Measurements from ENCODE around the gene HES5. TPM values are rescaled to one million over a fixed set of nuclear protein-coding genes. Genes with fewer than 3 reads are reported as not detected.

The HES5 gene
- total RNA-seq, 1 donor from 2014 or later = 21.2 TPM

DNA sequence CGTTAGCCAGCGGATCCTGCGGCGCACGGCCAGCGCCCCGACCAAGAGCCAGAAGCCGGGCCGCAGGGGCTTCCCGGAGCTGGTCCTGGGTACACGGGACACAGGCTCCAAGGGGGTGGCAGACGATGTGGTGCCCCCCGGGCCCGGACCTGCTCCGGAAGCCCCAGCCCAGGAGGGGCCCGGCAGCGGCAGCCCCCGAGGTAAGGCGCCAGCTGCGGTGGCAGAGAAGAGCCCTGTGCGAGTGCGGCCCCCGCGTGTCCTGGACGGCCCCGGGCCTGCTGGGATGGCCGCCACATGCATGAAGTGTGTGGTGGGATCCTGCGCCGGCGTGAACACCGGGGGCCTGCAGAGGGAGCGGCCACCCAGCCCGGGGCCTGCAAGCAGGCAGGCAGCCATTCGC is 27.9 kb downstream of the HES5 start:
- peaks cover 2% of the 10 kb centered on the region for H3K9me3 Mint-ChIP-seq (ENCODE audit: unreplicated experiment)

DNA sequence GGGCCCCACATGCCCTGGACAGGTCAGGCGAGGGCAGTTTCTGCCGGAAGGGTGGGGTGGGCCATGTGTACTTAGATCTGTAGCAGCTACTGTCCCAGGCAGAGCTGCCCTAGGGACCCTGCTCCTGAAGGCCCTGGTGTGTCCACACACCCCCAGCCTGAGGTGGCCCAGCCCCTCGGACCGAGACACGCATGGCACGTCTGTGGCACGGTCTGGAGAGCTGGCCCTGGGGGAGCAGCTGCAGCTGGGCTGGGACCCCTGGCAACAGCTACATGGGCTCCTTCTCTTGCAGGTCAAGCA is 28.3 kb downstream of the HES5 start:
- no peak overlapping the region for H3K4me3 Mint-ChIP-seq (ENCODE audit: unreplicated experiment)
- no peaks in the 10 kb centered on the region for H3K4me1 Mint-ChIP-seq (ENCODE audit: low read depth, unreplicated experiment)

More for the DNA sequence above, 27.9 kb downstream of the HES5 start:
- DNase-seq = no peak
- H3K27me3 Mint-ChIP-seq (ENCODE audit: unreplicated experiment) = peaks cover 1% of the 10 kb centered on the region
- TF ChIP-seq, protein P1, sequence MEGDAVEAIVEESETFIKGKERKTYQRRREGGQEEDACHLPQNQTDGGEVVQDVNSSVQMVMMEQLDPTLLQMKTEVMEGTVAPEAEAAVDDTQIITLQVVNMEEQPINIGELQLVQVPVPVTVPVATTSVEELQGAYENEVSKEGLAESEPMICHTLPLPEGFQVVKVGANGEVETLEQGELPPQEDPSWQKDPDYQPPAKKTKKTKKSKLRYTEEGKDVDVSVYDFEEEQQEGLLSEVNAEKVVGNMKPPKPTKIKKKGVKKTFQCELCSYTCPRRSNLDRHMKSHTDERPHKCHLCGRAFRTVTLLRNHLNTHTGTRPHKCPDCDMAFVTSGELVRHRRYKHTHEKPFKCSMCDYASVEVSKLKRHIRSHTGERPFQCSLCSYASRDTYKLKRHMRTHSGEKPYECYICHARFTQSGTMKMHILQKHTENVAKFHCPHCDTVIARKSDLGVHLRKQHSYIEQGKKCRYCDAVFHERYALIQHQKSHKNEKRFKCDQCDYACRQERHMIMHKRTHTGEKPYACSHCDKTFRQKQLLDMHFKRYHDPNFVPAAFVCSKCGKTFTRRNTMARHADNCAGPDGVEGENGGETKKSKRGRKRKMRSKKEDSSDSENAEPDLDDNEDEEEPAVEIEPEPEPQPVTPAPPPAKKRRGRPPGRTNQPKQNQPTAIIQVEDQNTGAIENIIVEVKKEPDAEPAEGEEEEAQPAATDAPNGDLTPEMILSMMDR (IDR thresholded peaks at IDR 0.05; ENCODE audit: partially characterized antibody, unreplicated experiment) = no peak
- no peak overlapping the region for H3K27ac Mint-ChIP-seq (ENCODE audit: unreplicated experiment)
- H3K4me1 Mint-ChIP-seq (ENCODE audit: low read depth, unreplicated experiment) = no peaks in the 10 kb centered on the region
- H3K4me3 Mint-ChIP-seq (ENCODE audit: unreplicated experiment) = no peak overlapping the region
- H3K36me3 Mint-ChIP-seq (ENCODE audit: unreplicated experiment) = no peaks in the 10 kb centered on the region

DNA sequence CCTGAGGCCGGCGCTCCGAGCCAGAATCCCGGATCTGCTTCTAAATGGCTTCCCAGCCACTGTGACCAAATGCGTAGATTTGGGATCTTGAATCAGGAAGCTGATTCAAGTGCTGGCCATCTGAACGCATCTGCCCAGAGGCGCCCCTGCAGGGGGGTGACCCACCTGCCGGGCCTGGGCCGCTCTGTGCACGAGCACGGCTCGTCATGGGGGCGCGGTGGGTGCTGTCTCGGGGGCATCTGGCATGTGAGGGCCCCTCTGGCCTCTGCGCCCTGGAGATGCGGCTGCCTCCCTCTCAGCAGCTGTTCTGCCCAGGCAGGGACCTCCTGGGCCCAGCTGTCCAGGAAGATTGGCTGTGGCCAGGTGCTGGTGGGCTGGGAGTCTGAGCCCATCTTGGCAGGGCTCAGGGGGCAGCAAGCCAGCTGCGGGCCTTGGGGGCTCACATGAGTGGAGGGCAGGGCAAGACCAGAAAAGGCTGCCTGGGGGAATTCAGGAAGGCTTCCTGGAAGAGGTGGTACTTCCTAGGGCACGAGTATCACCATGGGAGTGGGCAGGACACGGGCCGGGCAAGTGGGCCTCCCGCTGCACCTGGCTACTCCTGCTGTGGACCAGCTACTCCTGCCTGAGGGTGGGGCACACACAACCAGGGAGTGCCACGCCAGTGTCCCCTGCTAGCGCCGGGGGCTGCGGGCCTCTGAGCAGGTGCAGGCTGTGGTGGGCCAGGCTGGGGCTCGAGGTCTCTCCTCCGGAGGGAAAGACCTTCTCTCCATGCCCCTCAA is 28.8 kb downstream of the HES5 start:
- Mint-ChIP-seq H3K27me3 (ENCODE audit: unreplicated experiment) (peaks cover 1% of the 10 kb centered on the region), H3K36me3 (ENCODE audit: unreplicated experiment) (no peaks in the 10 kb centered on the region), H3K4me1 (ENCODE audit: low read depth, unreplicated experiment) (no peaks in the 10 kb centered on the region), H3K4me3 (ENCODE audit: unreplicated experiment) (no peak overlapping the region), H3K27ac (ENCODE audit: unreplicated experiment) (no peak overlapping the region), H3K9me3 (ENCODE audit: unreplicated experiment) (peaks cover 2% of the 10 kb centered on the region)
- DNase-seq = no peak
- TF ChIP-seq, protein P1 (IDR thresholded peaks at IDR 0.05; ENCODE audit: partially characterized antibody, unreplicated experiment) = no peak

More for the DNA sequence above, 28.3 kb downstream of the HES5 start:
- H3K9me3 Mint-ChIP-seq (ENCODE audit: unreplicated experiment) = peaks cover 2% of the 10 kb centered on the region
- H3K27ac Mint-ChIP-seq (ENCODE audit: unreplicated experiment) = no peak overlapping the region
- peaks cover 1% of the 10 kb centered on the region for H3K27me3 Mint-ChIP-seq (ENCODE audit: unreplicated experiment)
- no peaks in the 10 kb centered on the region for H3K36me3 Mint-ChIP-seq (ENCODE audit: unreplicated experiment)
- TF ChIP-seq, protein P1 (IDR thresholded peaks at IDR 0.05; ENCODE audit: partially characterized antibody, unreplicated experiment) = no peak
- no peak for DNase-seq

DNA sequence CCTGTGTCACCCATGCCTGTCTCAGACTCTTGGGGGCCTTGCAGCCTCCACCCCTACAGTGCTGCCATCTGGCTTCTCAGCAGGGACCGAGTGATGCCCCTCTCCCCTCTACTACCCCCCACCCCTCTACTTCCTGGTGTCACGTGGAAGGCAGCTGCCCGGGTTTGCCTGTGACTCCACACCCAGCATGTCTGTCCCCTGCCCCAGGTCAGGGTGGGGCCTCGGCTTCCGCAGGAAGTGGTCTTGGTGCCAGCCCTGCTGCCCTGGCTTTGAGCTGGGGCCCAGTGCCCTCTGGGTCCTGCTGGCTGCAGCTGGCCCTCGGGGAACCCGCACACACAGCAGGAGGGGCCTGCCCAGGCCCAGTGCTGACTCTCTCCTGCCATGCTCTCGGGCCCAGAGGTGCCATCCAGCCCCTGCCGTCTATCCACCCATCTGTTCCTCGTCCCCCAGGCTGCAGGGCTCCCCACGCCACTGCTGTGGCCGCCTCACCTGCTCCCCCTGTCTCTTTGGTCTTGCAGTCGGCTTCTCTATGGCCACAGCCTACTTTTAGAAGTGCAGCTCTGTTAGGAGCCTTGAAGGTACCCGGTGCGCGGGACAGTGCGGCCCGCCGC is 30.0 kb downstream of the HES5 start:
- TF ChIP-seq, protein P1 (IDR thresholded peaks at IDR 0.05; ENCODE audit: partially characterized antibody, unreplicated experiment) = no peak
- DNase-seq = no peak
- Mint-ChIP-seq H3K4me3 (ENCODE audit: unreplicated experiment) (no peak overlapping the region), H3K27me3 (ENCODE audit: unreplicated experiment) (peaks cover 5% of the 10 kb centered on the region), H3K27ac (ENCODE audit: unreplicated experiment) (no peak overlapping the region), H3K4me1 (ENCODE audit: low read depth, unreplicated experiment) (no peaks in the 10 kb centered on the region), H3K36me3 (ENCODE audit: unreplicated experiment) (no peaks in the 10 kb centered on the region), H3K9me3 (ENCODE audit: unreplicated experiment) (no peaks in the 10 kb centered on the region)

DNA sequence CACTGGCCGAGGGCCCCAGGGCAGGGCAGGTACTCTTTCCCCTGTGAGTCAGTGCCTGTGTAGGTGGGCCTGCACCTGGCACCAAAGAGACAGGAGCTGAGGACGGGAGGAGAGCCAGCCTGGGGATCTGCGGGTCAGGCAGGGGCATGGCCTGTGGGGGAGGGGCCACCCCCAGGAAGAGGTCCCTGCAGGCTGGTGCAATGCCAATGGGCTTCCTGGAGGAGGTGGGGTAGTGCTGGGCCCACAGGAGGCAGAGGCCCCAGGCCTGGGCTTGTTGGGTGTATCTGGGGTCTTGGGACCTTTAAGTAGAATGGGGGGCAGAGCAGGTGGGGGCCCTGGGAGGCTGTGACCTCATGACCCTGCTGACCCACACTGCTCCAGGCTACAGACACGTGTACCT is 30.8 kb downstream of the HES5 start:
- no peaks in the 10 kb centered on the region for H3K36me3 Mint-ChIP-seq (ENCODE audit: unreplicated experiment)
- DNase-seq = no peak
- H3K27ac Mint-ChIP-seq (ENCODE audit: unreplicated experiment) = no peak overlapping the region
- TF ChIP-seq, protein P1 (IDR thresholded peaks at IDR 0.05; ENCODE audit: partially characterized antibody, unreplicated experiment) = no peak
- H3K9me3 Mint-ChIP-seq (ENCODE audit: unreplicated experiment) = no peaks in the 10 kb centered on the region
- peaks cover 1% of the 10 kb centered on the region for H3K4me1 Mint-ChIP-seq (ENCODE audit: low read depth, unreplicated experiment)
- H3K27me3 Mint-ChIP-seq (ENCODE audit: unreplicated experiment) = peaks cover 5% of the 10 kb centered on the region
- H3K4me3 Mint-ChIP-seq (ENCODE audit: unreplicated experiment) = no peak overlapping the region

Data from glutamatergic neuron (in vitro differentiated cells).